Fibroblast of villous mesenchyme (primary cell): ENCODE measurements around the gene VPS45. TPM values are rescaled to one million over a fixed set of nuclear protein-coding genes. Genes with fewer than 3 reads are reported as not detected.
A peak's percentile ranks its signal among the peaks of the same experiment; 100 is the strongest.

Source experiments
- DNase-seq: peaks from one replicate; pipeline ENCODE4 v3.0.0-alpha.2; 2010; ENCODE audit warnings: low read depth
- H3K4me3 ChIP-seq: 2 replicates; pipeline ENCODE4 v1.5.1; 2011; ENCODE audit warnings: low read depth, mild to moderate bottlenecking, low read length
- CTCF ChIP-seq: IDR thresholded peaks from 2 replicates; pipeline ENCODE4 v1.5.1; 2012; ENCODE audit warnings: low read depth, mild to moderate bottlenecking, low read length; ENCODE audit not compliant: insufficient read depth
- total RNA-seq: library from RNA; depleted of rRNA; stranded (reverse); fragments of >200 nt; gene quantifications from 2 replicates; pipeline ENCODE4 v1.2.3, GENCODE V29; 2012

Gene VPS45
- total RNA-seq, 1 donor, result 57.9 TPM

DNA sequence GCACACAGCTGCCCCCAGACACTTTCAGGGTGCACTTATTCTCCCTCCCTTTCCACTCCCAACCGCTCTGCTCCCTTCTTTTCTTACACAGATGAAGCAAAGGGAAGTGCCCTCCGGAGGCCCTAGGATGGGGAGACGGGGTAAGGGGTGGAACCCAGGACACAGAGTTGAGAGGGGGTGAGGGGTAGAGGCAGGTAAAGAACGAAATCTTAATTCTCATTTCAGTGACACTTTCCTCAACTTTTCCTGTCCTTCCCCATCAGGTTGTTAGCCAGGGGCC, 94.9 kb downstream of the VPS45 start:
- DNase-seq, result no peak
- H3K4me3 ChIP-seq, result peak overlapping the region; percentile 19
- TF ChIP-seq CTCF, result no peak

DNA sequence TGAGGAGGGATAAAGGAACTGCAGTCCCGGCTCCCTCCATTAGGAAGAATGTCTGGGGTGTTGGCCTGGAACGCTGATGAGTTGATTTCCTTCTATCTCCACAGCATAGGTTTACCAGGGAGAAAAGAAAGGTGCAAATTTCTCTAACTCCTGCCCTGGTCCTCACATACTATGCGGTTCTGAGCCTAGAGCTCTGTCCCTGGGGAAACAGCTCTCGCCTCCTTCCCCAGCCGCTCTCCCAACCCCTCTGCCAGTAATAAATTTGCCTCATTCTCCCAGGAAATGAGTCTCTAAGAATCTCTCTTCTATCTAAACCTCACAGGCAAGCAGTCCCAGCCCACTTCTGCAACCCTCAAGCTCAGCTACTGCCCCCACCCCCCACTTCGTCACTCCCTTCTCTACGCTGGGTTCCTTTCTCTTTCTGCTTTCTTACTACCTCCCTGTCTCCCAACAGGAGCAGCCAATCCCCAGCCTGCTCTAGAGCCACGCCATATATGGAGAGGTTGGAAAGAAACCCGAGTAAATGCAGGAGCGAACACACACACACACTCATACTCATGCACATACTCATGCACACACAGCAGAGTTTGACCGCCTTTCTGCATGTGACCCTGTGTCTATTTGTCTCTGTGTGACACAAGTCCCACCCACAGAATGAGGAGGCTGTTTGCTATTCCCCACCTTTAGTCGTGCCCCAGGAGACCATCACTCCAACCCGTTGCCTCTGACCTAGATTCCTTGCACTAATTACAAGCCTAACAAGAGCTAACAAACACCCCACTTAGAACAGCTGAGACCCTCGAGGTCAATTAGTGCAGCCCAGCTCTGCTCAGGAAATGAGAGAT, 95.5 kb downstream of the VPS45 start:
- TF ChIP-seq CTCF, result peak; percentile 28
- DNase-seq, result peak; percentile 99
- H3K4me3 ChIP-seq, result peak overlapping the region; percentile 19

GRCh38 chr1:150164224-150164623, 96.6 kb downstream of the VPS45 start:
- H3K4me3 ChIP-seq, result no peak overlapping the region
- DNase-seq, result no peak
- no peak for TF ChIP-seq CTCF

DNA sequence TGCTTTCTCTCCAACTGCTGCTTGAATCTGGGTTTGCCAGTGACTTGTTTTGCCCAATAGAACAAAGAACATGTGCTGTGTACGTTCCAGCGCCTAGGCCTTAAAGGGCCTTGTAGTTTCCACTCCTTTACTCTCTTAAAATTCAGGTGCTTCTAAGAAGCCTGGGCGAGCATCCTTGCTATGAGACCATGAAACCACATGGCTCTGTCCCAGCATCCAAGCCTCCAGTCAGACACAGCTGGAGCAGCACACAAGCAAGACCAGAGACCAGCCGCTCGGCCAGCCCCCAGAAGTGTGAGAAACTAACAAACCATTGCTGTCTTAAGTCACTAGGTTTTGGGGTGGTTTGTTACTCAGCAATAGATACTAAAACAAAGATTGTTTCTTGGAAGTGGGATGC, 97.2 kb downstream of the VPS45 start:
- no peak for DNase-seq
- H3K4me3 ChIP-seq, result no peak overlapping the region
- TF ChIP-seq CTCF, result no peak

DNA sequence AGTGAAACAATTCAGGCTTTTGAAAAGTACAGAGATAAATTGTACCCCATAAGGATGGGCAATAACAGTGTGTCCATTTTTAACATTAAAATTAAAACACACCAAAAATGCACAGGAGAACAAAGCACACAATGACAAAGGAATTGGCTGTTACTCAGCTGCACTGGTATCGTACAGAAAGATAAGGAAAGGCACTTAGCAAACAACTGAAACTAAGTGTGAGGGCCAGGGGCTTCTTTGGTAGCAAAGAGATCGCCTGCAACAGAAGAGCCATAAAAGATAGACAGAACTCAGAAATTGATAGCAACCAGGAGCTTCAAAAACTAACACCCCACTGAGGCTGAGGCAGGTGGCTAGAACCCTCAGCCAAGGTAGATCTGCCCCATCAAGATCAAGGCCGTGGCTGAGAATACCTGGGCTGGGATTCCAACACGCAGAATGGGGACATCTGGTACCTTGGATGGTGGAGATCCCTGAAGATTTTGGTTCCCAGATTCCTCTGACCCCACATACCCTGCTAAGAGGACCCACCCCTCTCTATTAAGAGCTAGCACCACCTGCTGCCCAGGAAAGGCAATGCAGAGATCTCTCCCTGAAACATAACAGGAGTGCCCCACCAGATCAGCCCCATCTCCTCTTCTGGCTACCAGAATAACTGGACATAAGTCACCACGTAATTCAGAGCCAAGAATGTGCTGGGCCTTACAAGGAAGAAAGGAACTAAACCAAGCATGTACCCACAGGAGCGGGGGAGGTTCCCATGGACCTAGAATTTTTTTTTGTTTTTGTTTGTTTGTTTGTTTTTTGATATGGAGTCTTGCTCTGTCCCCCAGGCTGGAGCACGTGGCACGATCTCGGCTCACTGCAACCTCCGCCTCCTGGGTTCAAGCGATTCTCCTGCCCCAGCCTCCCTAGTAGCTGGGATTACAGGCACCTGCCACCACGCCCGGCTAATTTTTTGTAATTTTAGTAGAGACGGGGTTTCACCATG, 98.3 kb downstream of the VPS45 start:
- peak; percentile 56 for DNase-seq
- TF ChIP-seq CTCF, result peak; percentile 86

GRCh38 chr1:150168960-150169601, 101.5 kb downstream of the VPS45 start:
- DNase-seq, result peak; percentile 70
- no peak overlapping the region for H3K4me3 ChIP-seq
- TF ChIP-seq CTCF, result peak; percentile 87

More for the DNA sequence above, 98.3 kb downstream of the VPS45 start:
- no peak overlapping the region for H3K4me3 ChIP-seq
